ENCODE results near the gene IBTK.

- TF ChIP-seq CTCF (IDR thresholded peaks at IDR 0.05; ENCODE audit: low read length) (no peak), EZH2 (IDR thresholded peaks at IDR 0.05; ENCODE audit: borderline replicate concordance, low read length) (no peak)
Observed at GRCh38 chr6:82197784-82198183, 49.8 kb downstream of the IBTK start.

Measured in OCI-LY1 (cell line).